Trophoblast cell (in vitro differentiated cells and primary cell): ENCODE measurements around the gene ZRANB3.
"Not testable (repeated sequence)": the region's sequence is repeated elsewhere in the genome, so short reads cannot be mapped to it uniquely, and the experiment has no call there.

Experiments
- DNase-seq, 2 donors: peaks; one replicate each; pipeline ENCODE4 v3.0.0-alpha.2; 2016
- H2AFZ ChIP-seq: 2 replicates; pipeline ENCODE4 v1.6.1; 2013; ENCODE audit warnings: low read length, moderate library complexity, mild to moderate bottlenecking; ENCODE audit not compliant: insufficient read depth, poor library complexity
- H2AK5ac ChIP-seq: 2 replicates; pipeline ENCODE4 v1.6.1; 2013; ENCODE audit warnings: mild to moderate bottlenecking, low read length
- H2BK120ac ChIP-seq: 2 replicates; pipeline ENCODE4 v1.6.1; 2013; ENCODE audit warnings: low read length, mild to moderate bottlenecking, moderate library complexity; ENCODE audit not compliant: insufficient read depth, poor library complexity
- H2BK12ac ChIP-seq: 2 replicates; pipeline ENCODE4 v1.6.1; 2013; ENCODE audit warnings: mild to moderate bottlenecking, low read length, moderate library complexity
- H2BK5ac ChIP-seq: 2 replicates; pipeline ENCODE4 v1.6.1; 2013; ENCODE audit warnings: low read length, low read depth, moderate library complexity, mild to moderate bottlenecking; ENCODE audit not compliant: poor library complexity
- H3K14ac ChIP-seq: 2 replicates; pipeline ENCODE4 v1.6.1; 2013; ENCODE audit warnings: mild to moderate bottlenecking, low read length
- H3K18ac ChIP-seq: 2 replicates; pipeline ENCODE4 v1.6.1; 2013; ENCODE audit warnings: mild to moderate bottlenecking, low read length
- H3K23ac ChIP-seq: 2 replicates; pipeline ENCODE4 v1.6.1; 2013; ENCODE audit warnings: low read length
- H3K27ac ChIP-seq: 2 replicates; pipeline ENCODE4 v1.5.1; 2013; ENCODE audit warnings: low read depth, mild to moderate bottlenecking, inconsistent platforms, low read length, moderate library complexity
- H3K27me3 ChIP-seq: 2 replicates; pipeline ENCODE4 v1.6.1; 2013; ENCODE audit warnings: inconsistent platforms, mild to moderate bottlenecking, low read length, moderate library complexity; ENCODE audit not compliant: insufficient read depth
- H3K36me3 ChIP-seq, 2 experiments: 1 replicate in 1 of 2; 2 replicates in 1 of 2; pipeline ENCODE4 v1.6.1; 2013; ENCODE audit warnings: low read length in 2 of 2, mild to moderate bottlenecking in 2 of 2, moderate library complexity in 1 of 2; ENCODE audit not compliant: insufficient read depth in 2 of 2, control insufficient read depth in 1 of 2
- H3K4ac ChIP-seq: 2 replicates; pipeline ENCODE4 v1.6.1; 2013; ENCODE audit warnings: low read depth, mild to moderate bottlenecking, low read length, moderate library complexity
- H3K4me1 ChIP-seq, 2 experiments: 1 replicate in 1 of 2; 2 replicates in 1 of 2; pipeline ENCODE4 v1.6.1; 2013; ENCODE audit warnings: low read length in 2 of 2, mild to moderate bottlenecking in 2 of 2, moderate library complexity in 1 of 2; ENCODE audit not compliant: insufficient read depth in 2 of 2, control insufficient read depth in 1 of 2
- H3K4me2 ChIP-seq: 2 replicates; pipeline ENCODE4 v1.6.1; 2013; ENCODE audit warnings: inconsistent platforms, mild to moderate bottlenecking, low read length, moderate library complexity
- H3K4me3 ChIP-seq: 2 replicates; pipeline ENCODE4 v1.5.1; 2013; ENCODE audit warnings: mild to moderate bottlenecking, low read depth, low read length, inconsistent platforms
- H3K79me1 ChIP-seq: one replicate; pipeline ENCODE4 v1.6.1; 2013; ENCODE audit warnings: low read length
- H3K79me2 ChIP-seq: 2 replicates; pipeline ENCODE4 v1.6.1; 2013; ENCODE audit warnings: low read length, mild to moderate bottlenecking; ENCODE audit not compliant: control insufficient read depth, insufficient read depth, poor library complexity
- H3K9ac ChIP-seq: 2 replicates; pipeline ENCODE4 v1.6.1; 2013; ENCODE audit warnings: mild to moderate bottlenecking, low read length
- H3K9me3 ChIP-seq: 2 replicates; pipeline ENCODE4 v1.6.1; 2013; ENCODE audit warnings: low read depth, mild to moderate bottlenecking, control low read depth, inconsistent platforms, low read length; ENCODE audit not compliant: insufficient read depth
- H4K12ac ChIP-seq: 2 replicates; pipeline ENCODE4 v1.6.1; 2013; ENCODE audit warnings: low read depth, mild to moderate bottlenecking, low read length, moderate library complexity
- H4K8ac ChIP-seq: 2 replicates; pipeline ENCODE4 v1.6.1; 2013; ENCODE audit warnings: low read depth, mild to moderate bottlenecking, low read length, moderate library complexity
- H4K91ac ChIP-seq: one replicate; pipeline ENCODE4 v1.6.1; 2013; ENCODE audit warnings: low read depth, mild to moderate bottlenecking, low read length, moderate library complexity
- WGBS: extraction: QIAGEN DNeasy Blood & Tissue Kit; methylation state at CpG from one replicate; pipeline ENCODE4 v1.1.7; 2013; ENCODE audit warnings: missing lambda C conversion rate; ENCODE audit not compliant: insufficient read length, insufficient coverage; ENCODE audit errors: extremely low coverage; 5-methylcytosine and 5-hydroxymethylcytosine counted together

The ZRANB3 gene

GRCh38 chr2:135551356-135551755 is 20.3 kb upstream of the ZRANB3 start:
- H3K4me1 ChIP-seq: peaks cover 0 to 2% of the 10 kb centered on the region in 2 experiments
- no peak overlapping the region for H3K4ac ChIP-seq
- no peak overlapping the region for H3K4me2 ChIP-seq
- no peak overlapping the region for H2BK12ac ChIP-seq
- no peaks in the 10 kb centered on the region for H3K79me1 ChIP-seq
- no peak for DNase-seq
- H3K36me3 ChIP-seq: peaks cover 0 to 3% of the 10 kb centered on the region in 2 experiments
- WGBS: no CpG with 5 or more reads among the region's 5 CpGs
- no peak overlapping the region for H3K4me3 ChIP-seq
- H4K91ac ChIP-seq: no peak overlapping the region
- no peak overlapping the region for H3K18ac ChIP-seq
- no peak overlapping the region for H3K14ac ChIP-seq
- no peak overlapping the region for H4K12ac ChIP-seq
- H3K27ac ChIP-seq: no peak overlapping the region
- H2AFZ ChIP-seq: no peak overlapping the region
- no peaks in the 10 kb centered on the region for H3K27me3 ChIP-seq
- no peak overlapping the region for H2AK5ac ChIP-seq
- no peaks in the 10 kb centered on the region for H3K9me3 ChIP-seq
- no peak overlapping the region for H4K8ac ChIP-seq
- no peak overlapping the region for H2BK120ac ChIP-seq
- no peaks in the 10 kb centered on the region for H3K79me2 ChIP-seq
- no peak overlapping the region for H2BK5ac ChIP-seq
- H3K9ac ChIP-seq: no peak overlapping the region
- no peak overlapping the region for H3K23ac ChIP-seq

GRCh38 chr2:135547311-135547710 is 16.3 kb upstream of the ZRANB3 start:
- no peak overlapping the region for H2AFZ ChIP-seq
- no peak overlapping the region for H4K12ac ChIP-seq
- H3K4me2 ChIP-seq: no peak overlapping the region
- no peaks in the 10 kb centered on the region for H3K36me3 ChIP-seq
- H3K79me2 ChIP-seq: no peaks in the 10 kb centered on the region
- no peak overlapping the region for H2BK5ac ChIP-seq
- no peak overlapping the region for H3K23ac ChIP-seq
- no peak overlapping the region for H2AK5ac ChIP-seq
- DNase-seq: no peak
- H4K91ac ChIP-seq: no peak overlapping the region
- H3K9ac ChIP-seq: no peak overlapping the region
- H3K27ac ChIP-seq: no peak overlapping the region
- no peak overlapping the region for H2BK120ac ChIP-seq
- peaks cover 0 to 2% of the 10 kb centered on the region in 2 experiments for H3K4me1 ChIP-seq
- WGBS: no CpG with 5 or more reads among the region's 3 CpGs
- H3K4ac ChIP-seq: no peak overlapping the region
- H2BK12ac ChIP-seq: no peak overlapping the region
- H3K4me3 ChIP-seq: no peak overlapping the region
- H4K8ac ChIP-seq: no peak overlapping the region
- no peaks in the 10 kb centered on the region for H3K79me1 ChIP-seq
- no peaks in the 10 kb centered on the region for H3K27me3 ChIP-seq
- H3K18ac ChIP-seq: no peak overlapping the region
- H3K9me3 ChIP-seq: no peaks in the 10 kb centered on the region
- H3K14ac ChIP-seq: no peak overlapping the region

- no CpG with 5 or more reads among the region's 3 CpGs for WGBS
- H3K23ac ChIP-seq: no peak overlapping the region
These were observed 15.4 kb upstream of the ZRANB3 start for GRCh38 chr2:135546436-135546835.

GRCh38 chr2:135533545-135533944 is 2.5 kb upstream of the ZRANB3 start:
- not testable (repeated sequence) for H3K18ac ChIP-seq, H4K91ac ChIP-seq, H3K4me3 ChIP-seq, H3K36me3 ChIP-seq, H3K9ac ChIP-seq, H3K9me3 ChIP-seq, H4K12ac ChIP-seq, H2BK5ac ChIP-seq, DNase-seq, H3K23ac ChIP-seq, H3K27ac ChIP-seq, H3K27me3 ChIP-seq, H3K14ac ChIP-seq, H2BK12ac ChIP-seq, H2AFZ ChIP-seq, H2AK5ac ChIP-seq, H3K4me2 ChIP-seq, H3K79me2 ChIP-seq, H4K8ac ChIP-seq, H2BK120ac ChIP-seq, H3K79me1 ChIP-seq, H3K4me1 ChIP-seq
- no CpG with 5 or more reads among the region's 15 CpGs for WGBS
- peak overlapping the region; percentile 83 for H3K4ac ChIP-seq

More at GRCh38 chr2:135546436-135546835, 15.4 kb upstream of the ZRANB3 start:
- Histone ChIP-seq H2BK5ac (no peak overlapping the region), H3K9ac (no peak overlapping the region), H3K36me3 (no peaks in the 10 kb centered on the region), H2AK5ac (no peak overlapping the region), H2BK12ac (no peak overlapping the region), H3K27ac (no peak overlapping the region), H3K79me1 (no peaks in the 10 kb centered on the region), H3K4me3 (no peak overlapping the region), H3K4me2 (no peak overlapping the region), H4K91ac (no peak overlapping the region), H3K79me2 (no peaks in the 10 kb centered on the region), H3K18ac (no peak overlapping the region), H2AFZ (no peak overlapping the region), H4K12ac (no peak overlapping the region), H4K8ac (no peak overlapping the region), H3K14ac (no peak overlapping the region), H3K4me1 (peaks cover 0 to 2% of the 10 kb centered on the region in 2 experiments), H3K9me3 (no peaks in the 10 kb centered on the region), H2BK120ac (no peak overlapping the region), H3K27me3 (no peaks in the 10 kb centered on the region), H3K4ac (no peak overlapping the region)
- DNase-seq: no peak
